Muscle of back (tissue), 13 donors: Measurements from ENCODE around the gene PCDH12. TPM values are rescaled to one million over a fixed set of nuclear protein-coding genes. Genes with fewer than 3 reads are reported as not detected.
A peak's percentile ranks its signal among the peaks of the same experiment; 100 is the strongest.

ENCODE experiments used
- DNase-seq, 3 donors: peaks; one replicate each; pipeline versions ENCODE4 v3.0.0 to v3.0.0-alpha.2; 2013
- long read RNA-seq, 9 donors: transcript quantifications; one replicate each; lab custom pipeline, GENCODE V29; 2026
- polyA plus RNA-seq, 10 donors: library from polyadenylated mRNA; unstranded; fragments of 120-200 nt; gene quantifications; one replicate each; pipeline ENCODE4 v1.2.1, GENCODE V29; 2013; ENCODE audit not compliant: insufficient read length in 10 of 10

Gene PCDH12
- polyA plus RNA-seq = 10 to 100 TPM; 14.0 to 21.4 (median 17.6) TPM
- long read RNA-seq, donor 1, full-length matches to known transcripts = 6 of 12 reads
- long read RNA-seq, donor 1, partial matches to known transcripts = 6 of 12 reads
- long read RNA-seq, donor 1, other reads (novel, unspliced or antisense) = 0 of 12 reads
- long read RNA-seq, donor 2, full-length matches to known transcripts = 8 of 30 reads
- long read RNA-seq, donor 2, partial matches to known transcripts = 22 of 30 reads
- long read RNA-seq, donor 2, other reads (novel, unspliced or antisense) = 0 of 30 reads
- long read RNA-seq, donor 3 = 0 reads
- long read RNA-seq, donor 4, full-length matches to known transcripts = 2 of 2 reads
- long read RNA-seq, donor 4, partial matches to known transcripts = 0 of 2 reads
- long read RNA-seq, donor 4, other reads (novel, unspliced or antisense) = 0 of 2 reads
- long read RNA-seq, donor 5, full-length matches to known transcripts = 9 of 14 reads
- long read RNA-seq, donor 5, partial matches to known transcripts = 5 of 14 reads
- long read RNA-seq, donor 5, other reads (novel, unspliced or antisense) = 0 of 14 reads
- long read RNA-seq, donor 6, full-length matches to known transcripts = 3 of 3 reads
- long read RNA-seq, donor 6, partial matches to known transcripts = 0 of 3 reads
- long read RNA-seq, donor 6, other reads (novel, unspliced or antisense) = 0 of 3 reads
- long read RNA-seq, donor 7, full-length matches to known transcripts = 6 of 12 reads
- long read RNA-seq, donor 7, partial matches to known transcripts = 6 of 12 reads
- long read RNA-seq, donor 7, other reads (novel, unspliced or antisense) = 0 of 12 reads
- long read RNA-seq, donor 8, full-length matches to known transcripts = 2 of 2 reads
- long read RNA-seq, donor 8, partial matches to known transcripts = 0 of 2 reads
- long read RNA-seq, donor 8, other reads (novel, unspliced or antisense) = 0 of 2 reads
- long read RNA-seq, donor 9, full-length matches to known transcripts = 1 of 1 reads
- long read RNA-seq, donor 9, partial matches to known transcripts = 0 of 1 reads
- long read RNA-seq, donor 9, other reads (novel, unspliced or antisense) = 0 of 1 reads

GRCh38 chr5:141958113-141958512, at the start of gene PCDH12:
Gene PCDH12, minus strand, starts transcription at chr5:141958202. Its CDS starts 351 bp downstream, at chr5:141957851.
- peak; percentile 51 to 92 (median 85) for DNase-seq

DNA sequence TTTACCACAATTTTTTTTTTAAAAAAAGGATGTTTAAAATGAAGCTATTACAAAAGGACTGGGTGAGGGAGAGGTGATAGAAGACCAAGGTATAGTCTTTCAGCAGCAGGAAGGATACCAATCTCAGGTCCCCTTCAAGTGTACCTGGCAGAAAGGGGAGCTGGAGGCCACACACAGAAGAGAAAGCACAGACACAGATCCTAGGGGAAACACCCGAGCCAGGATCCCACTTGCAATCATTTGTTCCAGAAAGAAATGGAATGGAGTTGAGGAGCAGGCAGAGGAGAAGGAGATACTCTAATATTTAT, 49.2 kb upstream of the PCDH12 start:
- DNase-seq = no peak

DNA sequence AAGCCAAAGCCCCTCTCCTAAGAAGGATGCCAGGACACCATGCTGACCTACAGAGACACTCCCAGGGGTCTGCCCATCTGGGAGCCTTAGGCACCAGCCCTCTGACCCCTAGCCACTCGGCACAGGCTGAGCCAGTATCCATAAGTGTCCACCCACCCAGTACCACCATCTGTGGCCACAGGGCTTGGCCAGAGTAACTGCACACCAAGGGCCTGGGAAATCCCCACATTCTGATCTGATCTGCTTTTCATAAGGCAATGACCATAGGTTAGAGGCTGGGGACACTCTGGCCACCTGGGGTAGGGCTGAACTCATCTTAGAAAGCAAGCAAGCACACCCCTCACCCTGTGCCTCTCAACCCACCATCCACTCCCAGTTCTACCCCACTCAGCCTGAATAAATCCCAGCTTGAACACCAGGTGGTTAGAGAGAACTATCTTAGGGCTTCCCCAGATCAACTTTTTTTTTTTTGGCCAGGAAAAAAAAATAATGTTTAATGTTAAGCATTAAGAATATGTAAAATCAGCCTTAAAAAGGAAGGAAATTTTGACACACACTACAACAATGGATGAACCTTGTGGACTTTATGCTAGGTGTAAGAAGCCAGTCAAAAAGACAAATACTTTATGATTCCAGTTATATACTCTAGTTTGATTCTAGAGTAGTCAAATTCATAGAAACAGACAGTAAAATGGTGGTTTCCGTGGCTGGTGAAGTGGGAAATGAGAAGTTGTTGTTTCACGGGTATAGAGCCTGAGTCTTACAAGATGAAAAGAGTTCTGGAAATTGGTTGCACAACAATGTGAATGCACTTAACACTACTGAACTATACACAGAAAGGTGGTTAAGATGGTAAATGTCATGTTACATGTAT, 48.6 kb upstream of the PCDH12 start:
- no peak for DNase-seq

- DNase-seq = no peak
Observed at GRCh38 chr5:142003266-142003800, 45.3 kb upstream of the PCDH12 start.

DNA sequence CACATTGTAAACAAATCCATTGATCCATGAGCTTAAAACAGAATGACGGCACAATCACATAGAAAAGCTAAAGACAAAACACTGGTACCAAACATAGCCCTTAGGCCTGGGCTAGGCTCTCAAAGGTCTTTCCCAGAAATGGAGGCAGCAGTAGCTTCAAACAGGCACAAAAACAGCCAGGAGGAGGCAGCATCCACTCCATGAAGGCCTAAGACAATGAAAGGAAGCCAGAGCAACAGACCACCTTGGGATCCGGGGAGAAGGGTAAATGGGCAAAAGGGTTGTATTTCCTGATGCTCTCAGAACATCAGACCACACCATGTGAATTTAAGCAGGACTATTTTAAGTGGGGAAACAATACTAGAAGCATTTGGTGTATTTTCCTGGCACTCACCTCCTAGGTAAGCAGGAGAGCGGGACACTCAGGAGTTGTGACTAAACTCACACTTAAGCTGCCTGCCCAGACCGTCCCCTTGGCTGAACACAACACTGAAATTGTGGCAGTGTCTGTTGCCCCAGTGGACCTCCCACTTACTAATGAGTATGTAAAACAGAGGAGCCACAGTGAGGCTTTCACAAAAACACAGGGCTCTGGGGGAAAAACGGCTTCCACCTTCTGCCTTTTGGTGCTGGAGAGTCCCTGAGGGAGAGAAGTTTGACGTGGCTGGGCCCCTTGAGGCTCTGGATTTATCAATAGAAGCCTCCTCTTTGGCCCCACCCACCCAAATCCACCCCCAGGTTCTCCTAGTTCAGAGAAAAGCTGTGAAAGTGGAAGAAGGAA, 42.9 kb upstream of the PCDH12 start:
- no peak for DNase-seq

GRCh38 chr5:142000173-142000572, 42.2 kb upstream of the PCDH12 start:
- DNase-seq = no peak

GRCh38 chr5:141997358-141997960, 39.5 kb upstream of the PCDH12 start:
- DNase-seq = no peak

DNA sequence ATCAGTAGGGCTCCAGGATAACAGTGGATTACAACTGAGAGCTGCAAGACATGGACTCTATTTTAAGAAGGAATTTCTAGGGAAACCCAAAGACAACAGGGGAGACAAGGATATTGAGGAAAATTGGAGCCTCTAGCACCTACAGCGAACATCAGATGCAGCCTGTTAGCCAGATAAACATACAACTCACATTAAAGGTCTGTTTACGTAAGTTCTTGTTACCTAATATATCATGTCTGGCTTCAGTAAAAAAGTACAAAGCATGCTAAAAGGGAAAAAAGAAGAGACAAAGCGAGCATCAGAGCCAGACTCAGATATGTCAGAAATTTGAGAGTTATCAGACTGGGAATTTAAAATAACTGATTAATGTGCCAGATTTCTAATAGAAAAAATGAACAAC, 37.7 kb upstream of the PCDH12 start:
- DNase-seq = no peak

DNA sequence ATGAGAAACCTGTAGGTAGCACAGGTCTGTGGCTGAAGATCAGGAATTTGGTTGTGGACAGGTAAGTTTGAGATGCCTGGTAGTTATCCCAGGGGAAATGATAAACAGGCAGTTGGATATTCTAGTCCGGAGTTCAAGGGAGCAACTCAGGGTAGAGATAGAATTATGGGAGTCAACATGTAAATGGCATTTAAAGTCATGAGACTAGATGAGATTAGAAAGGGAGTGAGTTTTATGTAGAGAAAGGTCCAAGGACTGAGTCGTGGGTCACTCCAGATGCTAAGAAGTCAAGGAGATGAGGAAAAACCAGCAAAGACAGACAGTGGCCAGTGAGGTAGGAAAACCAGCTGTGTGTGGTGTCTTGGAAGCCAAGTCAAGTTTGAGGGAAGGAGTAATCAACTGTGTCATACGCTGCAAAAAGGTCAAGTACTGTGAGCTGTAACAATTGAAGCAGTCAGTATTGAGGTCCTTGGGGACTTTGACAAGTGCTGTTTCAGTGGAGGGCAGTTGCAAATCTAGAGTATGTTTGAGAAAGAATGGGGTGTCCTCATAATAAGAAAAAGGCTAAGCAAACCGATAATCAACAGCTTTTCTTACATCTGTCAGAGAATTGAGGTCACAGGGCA, 36.6 kb upstream of the PCDH12 start:
- DNase-seq = no peak

- peak; percentile 68 to 83 (median 77) for DNase-seq
Observed at GRCh38 chr5:141992349-141992963, 34.5 kb upstream of the PCDH12 start.

- DNase-seq = no peak
Observed at GRCh38 chr5:141989720-141990119, 31.7 kb upstream of the PCDH12 start.

GRCh38 chr5:141986072-141986471, 28.1 kb upstream of the PCDH12 start:
- no peak for DNase-seq

DNA sequence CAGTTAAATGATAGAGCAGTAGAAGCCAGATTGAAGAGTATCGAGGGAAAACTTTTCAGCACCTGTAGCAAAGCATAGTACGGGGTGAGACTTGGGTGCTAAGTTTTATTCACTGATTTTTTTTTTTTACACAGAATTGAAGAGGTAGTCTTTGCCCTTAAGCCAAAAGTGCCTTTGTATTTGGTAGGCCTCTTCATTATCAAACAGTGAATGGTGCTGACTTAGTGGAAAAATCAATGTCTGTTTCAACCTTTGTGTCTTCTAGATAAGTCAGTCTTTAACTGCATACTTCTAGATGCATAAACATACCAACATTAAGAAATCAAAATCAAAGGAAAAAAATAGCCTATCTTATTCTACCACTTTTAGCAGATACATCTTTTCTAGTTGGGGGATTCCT, 24.6 kb upstream of the PCDH12 start:
- no peak for DNase-seq

DNA sequence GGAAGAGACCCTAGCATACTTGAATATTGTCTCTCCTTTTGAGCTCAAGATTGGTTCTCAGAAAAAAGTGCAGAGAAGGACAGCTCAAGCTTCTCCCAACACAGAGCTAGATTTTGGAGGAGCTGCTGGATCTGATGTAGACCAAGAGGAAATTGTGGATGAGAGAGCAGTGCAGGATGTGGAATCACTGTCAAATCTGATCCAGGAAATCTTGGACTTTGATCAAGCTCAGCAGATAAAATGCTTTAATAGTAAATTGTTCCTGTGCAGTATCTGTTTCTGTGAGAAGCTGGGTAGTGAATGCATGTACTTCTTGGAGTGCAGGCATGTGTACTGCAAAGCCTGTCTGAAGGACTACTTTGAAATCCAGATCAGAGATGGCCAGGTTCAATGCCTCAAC, 20.4 kb upstream of the PCDH12 start:
- DNase-seq = no peak

DNA sequence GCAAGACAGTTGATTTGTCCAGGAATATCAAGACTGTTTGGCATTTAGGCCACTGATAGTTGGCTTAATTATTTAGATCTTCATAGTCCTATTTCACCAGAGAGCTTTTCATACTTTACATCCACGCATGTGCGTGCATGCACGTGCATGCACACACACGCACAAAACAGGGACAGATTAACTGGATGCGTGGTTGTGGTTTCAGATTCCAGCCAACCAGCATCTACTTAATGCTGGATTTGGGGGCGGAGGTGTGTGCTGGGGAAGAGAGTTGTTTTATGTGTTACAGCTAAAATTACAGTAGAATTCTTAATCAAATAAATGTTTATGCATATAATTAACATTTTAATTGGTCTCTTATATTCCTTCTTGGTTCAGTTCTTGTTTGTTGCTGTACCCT, 18.2 kb upstream of the PCDH12 start:
- DNase-seq = no peak

DNA sequence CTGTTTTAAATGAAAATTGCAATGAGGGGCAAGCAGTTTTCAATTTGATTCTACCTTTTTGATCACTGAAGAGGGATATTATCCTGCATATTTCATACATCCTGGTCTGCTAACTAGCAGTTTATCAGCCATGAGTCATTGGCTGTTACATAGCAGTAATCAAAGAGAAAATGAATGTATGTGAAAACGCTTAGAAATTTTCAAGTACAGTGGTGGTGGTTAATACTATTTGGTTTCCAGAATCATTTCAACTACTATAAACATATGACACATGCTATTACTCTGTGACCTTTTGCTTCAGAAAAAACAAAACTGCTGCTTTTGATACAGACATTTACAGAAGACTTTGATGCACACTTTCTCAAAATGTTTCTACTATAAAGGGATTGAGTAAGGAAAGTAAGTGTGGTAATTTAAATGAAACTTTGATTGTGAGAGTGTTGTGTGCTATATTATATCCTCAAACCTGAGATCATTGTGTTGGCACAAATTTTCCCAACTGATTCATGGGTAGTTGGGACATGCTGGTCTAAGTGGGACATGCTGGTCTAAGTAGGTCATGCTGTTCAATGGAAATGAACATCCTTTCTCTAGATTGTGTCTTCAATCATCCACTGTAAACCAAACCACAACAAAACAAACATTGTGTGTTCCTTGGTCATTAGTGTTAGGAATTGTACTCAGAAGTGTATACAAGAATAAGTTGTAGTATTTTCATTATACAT, 16.0 kb upstream of the PCDH12 start:
- DNase-seq = no peak

- DNase-seq = no peak
Observed at GRCh38 chr5:141969783-141970771, 12.1 kb upstream of the PCDH12 start.
